Measurements from ENCODE around the gene PMM2.
"Not testable (repeated sequence)": the region's sequence is repeated elsewhere in the genome, so short reads cannot be mapped to it uniquely, and the experiment has no call there.

PMM2 gene

GRCh38 chr16:8797364-8798173, at the start of gene PMM2, which contains the start of gene TMEM186:
Gene PMM2, plus strand, starts transcription at chr16:8797839. Its CDS starts 44 bp downstream, at chr16:8797883.
Gene TMEM186, minus strand, starts transcription at chr16:8797639. Its CDS starts 25 bp downstream, at chr16:8797614.
- peak; percentile 77 for DNase-seq (ENCODE audit: low read depth)
- H3K4me3 ChIP-seq (ENCODE audit: control insufficient read depth, low read depth, low read length) = peak within 1 kb of the TSS; percentile 86
- TF ChIP-seq CTCF (IDR thresholded peaks at IDR 0.05; ENCODE audit: control insufficient read depth, insufficient read depth, low read depth, low read length, missing control alignments) = no peak

- H3K4me3 ChIP-seq (ENCODE audit: control insufficient read depth, low read depth, low read length); DNase-seq (ENCODE audit: low read depth): not testable (repeated sequence)
Measured at GRCh38 chr16:8748944-8749343, 48.7 kb upstream of the PMM2 start.

- peak; percentile 24 for DNase-seq (ENCODE audit: low read depth)
Measured at GRCh38 chr16:8751481-8752311, 45.9 kb upstream of the PMM2 start.

GRCh38 chr16:8752706-8753105, 44.9 kb upstream of the PMM2 start:
- no peak for TF ChIP-seq CTCF (IDR thresholded peaks at IDR 0.05; ENCODE audit: control insufficient read depth, insufficient read depth, low read depth, low read length, missing control alignments)
- DNase-seq (ENCODE audit: low read depth) = no peak
- H3K4me3 ChIP-seq (ENCODE audit: control insufficient read depth, low read depth, low read length) = no peak overlapping the region

More at GRCh38 chr16:8751481-8752311, 45.9 kb upstream of the PMM2 start:
- no peak for TF ChIP-seq CTCF (IDR thresholded peaks at IDR 0.05; ENCODE audit: control insufficient read depth, insufficient read depth, low read depth, low read length, missing control alignments)
- no peak overlapping the region for H3K4me3 ChIP-seq (ENCODE audit: control insufficient read depth, low read depth, low read length)

GRCh38 chr16:8753416-8754054, 44.1 kb upstream of the PMM2 start:
- H3K4me3 ChIP-seq (ENCODE audit: control insufficient read depth, low read depth, low read length) = no peak overlapping the region
- DNase-seq (ENCODE audit: low read depth) = no peak
- TF ChIP-seq CTCF (IDR thresholded peaks at IDR 0.05; ENCODE audit: control insufficient read depth, insufficient read depth, low read depth, low read length, missing control alignments) = no peak

- H3K4me3 ChIP-seq (ENCODE audit: control insufficient read depth, low read depth, low read length) = no peak overlapping the region
- TF ChIP-seq CTCF (IDR thresholded peaks at IDR 0.05; ENCODE audit: control insufficient read depth, insufficient read depth, low read depth, low read length, missing control alignments) = no peak
- no peak for DNase-seq (ENCODE audit: low read depth)
Measured at GRCh38 chr16:8756755-8757154, 40.9 kb upstream of the PMM2 start.
